K562 (cell line): ENCODE measurements around the gene NPM1. TPM values are rescaled to one million over a fixed set of nuclear protein-coding genes. Genes with fewer than 3 reads are reported as not detected.

ENCODE experiments used
- ASH1L ChIP-seq: fragments of 450-650 bp; IDR thresholded peaks from 2 replicates; pipeline ENCODE4 v1.6.1; 2018; ENCODE audit warnings: borderline replicate concordance, mild to moderate bottlenecking, low read depth; ENCODE audit not compliant: partially characterized antibody
- CEBPG ChIP-seq, 3 experiments: fragments of 200-800 bp in 1 of 3; sonication (Bioruptor generic) in 1 of 3; sonication (generic) in 1 of 3; formaldehyde crosslinking in 1 of 3; IDR thresholded peaks in 2 of 3; conservative IDR thresholded peaks in 1 of 3; 2 replicates each; pipeline versions ENCODE4 v1.6.1 to v1.8.0; 2016 to 2022; ENCODE audit warnings: missing compliant biosample characterization in 2 of 3, missing genetic modification characterization in 2 of 3, mild to moderate bottlenecking in 1 of 3, missing genetic modification reagents in 1 of 3
- GTF2A2 ChIP-seq: IDR thresholded peaks from 2 replicates; pipeline ENCODE4 v1.6.1; 2016; ENCODE audit warnings: mild to moderate bottlenecking, missing genetic modification characterization, missing compliant biosample characterization
- HDAC8 ChIP-seq: fragments of 450-650 bp; IDR thresholded peaks from 2 replicates; pipeline ENCODE4 v1.6.1; 2016; ENCODE audit warnings: mild to moderate bottlenecking, missing genetic modification characterization, moderate library complexity, missing compliant biosample characterization
- HSF4 ChIP-seq: fragments of 250-450 bp; sonication (Bioruptor Pico); IDR thresholded peaks from 2 replicates; pipeline ENCODE4 v2.1.2; 2022; ENCODE audit warnings: mild to moderate bottlenecking, moderate library complexity, borderline replicate concordance
- KDM5B ChIP-seq: fragments of 200-600 bp; sonication (generic); IDR thresholded peaks from 2 replicates; pipeline ENCODE4 v1.6.1; 2012; ENCODE audit warnings: low read depth, mild to moderate bottlenecking, moderate library complexity, low read length, control low read depth, inconsistent platforms; ENCODE audit not compliant: insufficient replicate concordance
- KLF1 ChIP-seq: fragments of 450-650 bp; IDR thresholded peaks from 2 replicates; pipeline ENCODE4 v1.6.1; 2016; ENCODE audit warnings: missing genetic modification characterization, missing compliant biosample characterization
- MBD2 ChIP-seq: sonication (generic); IDR thresholded peaks from 2 replicates; pipeline ENCODE4 v1.6.1; 2016; ENCODE audit warnings: low read depth, borderline replicate concordance
- NBN ChIP-seq: fragments of 450-650 bp; IDR thresholded peaks from 2 replicates; pipeline ENCODE4 v1.6.1; 2016; ENCODE audit warnings: low read depth, mild to moderate bottlenecking
- SETDB1 ChIP-seq: IDR thresholded peaks from one replicate; pipeline ENCODE4 v1.6.1; 2012; ENCODE audit warnings: low read length, control low read depth, inconsistent platforms
- SIN3A ChIP-seq, 2 experiments: fragments of 150-350 bp in 1 of 2; IDR thresholded peaks; 2 replicates each; pipeline ENCODE4 v1.6.1; 2011 to 2016; ENCODE audit warnings: borderline replicate concordance in 2 of 2, low read depth in 2 of 2, low read length in 2 of 2, mild to moderate bottlenecking in 2 of 2, moderate library complexity in 2 of 2; ENCODE audit not compliant: control insufficient read depth in 1 of 2
- TAF7 ChIP-seq: fragments of 450-650 bp; IDR thresholded peaks from 2 replicates; pipeline ENCODE4 v1.6.1; 2016; ENCODE audit warnings: missing genetic modification characterization, missing compliant biosample characterization
- TCFL5 ChIP-seq: fragments of 250-450 bp; sonication (Bioruptor Pico); conservative IDR thresholded peaks from 2 replicates; pipeline ENCODE4 v1.6.1; 2021; ENCODE audit warnings: mild to moderate bottlenecking, moderate library complexity, matching md5 sums
- ZFP30 ChIP-seq: fragments of 250-450 bp; sonication (Bioruptor Pico); IDR thresholded peaks from 2 replicates; pipeline ENCODE4 v1.8.0; 2022; ENCODE audit warnings: moderate library complexity, mild to moderate bottlenecking, inconsistent platforms, borderline replicate concordance
- ZNF12 ChIP-seq: sonication (generic); formaldehyde crosslinking; IDR thresholded peaks from 2 replicates; pipeline ENCODE4 v1.4.0; 2020; ENCODE audit warnings: mild to moderate bottlenecking, missing genetic modification reagents
- ZNF165 ChIP-seq: fragments of 250-450 bp; sonication (Bioruptor Pico); IDR thresholded peaks from 2 replicates; pipeline ENCODE4 v1.4.0; 2020; ENCODE audit warnings: borderline replicate concordance
- ZNF263 ChIP-seq: sonication (generic); formaldehyde crosslinking; IDR thresholded peaks from 2 replicates; pipeline ENCODE4 v1.8.0; 2022; ENCODE audit warnings: mild to moderate bottlenecking, missing genetic modification reagents, borderline replicate concordance
- ZNF507 ChIP-seq: conservative IDR thresholded peaks from 2 replicates; pipeline ENCODE4 v1.6.1; 2017; ENCODE audit warnings: missing genetic modification characterization, missing compliant biosample characterization
- ZNF644 ChIP-seq: fragments of 200-800 bp; sonication (Bioruptor generic); IDR thresholded peaks from 2 replicates; pipeline ENCODE4 v1.6.1; 2016; ENCODE audit warnings: low read depth, missing genetic modification characterization, missing compliant biosample characterization
- polyA plus RNA-seq, 8 experiments: library from polyadenylated mRNA; depleted of rRNA in 4 of 8; stranded (reverse) in 5 of 8; unstranded in 3 of 8; fragments of >200 nt; fragmentation: Nextera tagmentation in 2 of 8; fragmentation: Illumina TruSeq in 1 of 8; extraction: Ambion mirVana in 2 of 8; extraction: Trizol in 1 of 8; gene quantifications; 2 replicates each; pipeline versions ENCODE4 v1.2.1 to v1.2.3, GENCODE V29; 2011 to 2014; ENCODE audit warnings: inconsistent platforms in 1 of 8, missing spikeins in 1 of 8
- total RNA-seq, 7 experiments: library from RNA; depleted of rRNA in 6 of 7; stranded (reverse); fragments of >200 nt in 6 of 7; fragmentation: Illumina TruSeq in 2 of 7; extraction: Trizol in 2 of 7; gene quantifications; 2 replicates each; pipeline versions ENCODE4 v1.2.1 to v1.2.3, GENCODE V29; 2011 to 2021; ENCODE audit warnings: low replicate concordance in 1 of 7
- TF ChIP-seq, protein P1 (sequence below): fragments of 450-650 bp; formaldehyde crosslinking; IDR thresholded peaks from 2 replicates; pipeline ENCODE4 v1.4.0; 2020; ENCODE audit warnings: mild to moderate bottlenecking, moderate library complexity
- TF ChIP-seq, protein P2 (sequence below): IDR thresholded peaks from 2 replicates; pipeline ENCODE4 v1.6.1; 2011; ENCODE audit not compliant: insufficient read length; ENCODE audit errors: extremely low read depth
- TF ChIP-seq, protein P3 (sequence below): fragments of 450-650 bp; IDR thresholded peaks from 2 replicates; pipeline ENCODE4 v1.6.1; 2014; ENCODE audit warnings: low read depth, mild to moderate bottlenecking, moderate library complexity, borderline replicate concordance
- TF ChIP-seq, protein P4 (sequence below): IDR thresholded peaks from 3 replicates; pipeline ENCODE4 v1.6.1; 2011; ENCODE audit warnings: borderline replicate concordance, mild to moderate bottlenecking; ENCODE audit not compliant: insufficient read length, insufficient read depth

NPM1 gene
- total and polyA plus RNA-seq, 9 of the 15 experiments (the other 6 are each of a cell fraction or from before 2014, with no cell fraction given): 2,438 to 6,909 (median 5,639) TPM

DNA sequence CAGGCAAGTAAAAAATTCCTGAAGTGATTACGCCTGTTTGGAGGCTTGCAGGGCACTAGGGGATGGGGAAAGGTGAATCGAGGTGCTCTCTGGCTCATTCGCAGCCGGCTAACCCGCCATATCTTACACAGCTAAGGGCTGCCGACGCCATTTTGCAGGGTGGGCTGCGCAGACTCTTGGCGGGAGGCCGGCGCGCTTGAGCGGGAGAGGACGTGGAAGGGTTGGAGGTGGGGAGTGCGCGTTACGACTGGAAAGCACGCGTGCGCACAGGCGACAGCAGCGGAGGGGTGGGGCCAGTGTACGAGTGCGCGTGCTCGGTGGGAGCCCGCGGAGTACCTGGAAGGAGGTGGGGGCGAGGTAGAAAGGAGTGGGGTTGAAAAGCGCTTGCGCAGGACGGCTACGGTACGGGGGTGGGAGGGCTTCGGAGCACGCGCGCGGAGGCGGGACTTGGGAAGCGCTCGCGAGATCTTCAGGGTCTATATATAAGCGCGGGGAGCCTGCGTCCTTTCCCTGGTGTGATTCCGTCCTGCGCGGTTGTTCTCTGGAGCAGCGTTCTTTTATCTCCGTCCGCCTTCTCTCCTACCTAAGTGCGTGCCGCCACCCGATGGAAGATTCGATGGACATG, at the start of gene NPM1 (continued):
- no peak for TF ChIP-seq ZNF644
- TF ChIP-seq ZNF165: no peak
- peak; percentile 34 to 71; a peak in 3 of 4 replicates for TF ChIP-seq SIN3A (IDR thresholded peaks at IDR 0.05; ENCODE audit: borderline replicate concordance in 2 of 2, control insufficient read depth in 1 of 2, low read depth in 2 of 2, low read length in 2 of 2)
- TF ChIP-seq, protein P1, sequence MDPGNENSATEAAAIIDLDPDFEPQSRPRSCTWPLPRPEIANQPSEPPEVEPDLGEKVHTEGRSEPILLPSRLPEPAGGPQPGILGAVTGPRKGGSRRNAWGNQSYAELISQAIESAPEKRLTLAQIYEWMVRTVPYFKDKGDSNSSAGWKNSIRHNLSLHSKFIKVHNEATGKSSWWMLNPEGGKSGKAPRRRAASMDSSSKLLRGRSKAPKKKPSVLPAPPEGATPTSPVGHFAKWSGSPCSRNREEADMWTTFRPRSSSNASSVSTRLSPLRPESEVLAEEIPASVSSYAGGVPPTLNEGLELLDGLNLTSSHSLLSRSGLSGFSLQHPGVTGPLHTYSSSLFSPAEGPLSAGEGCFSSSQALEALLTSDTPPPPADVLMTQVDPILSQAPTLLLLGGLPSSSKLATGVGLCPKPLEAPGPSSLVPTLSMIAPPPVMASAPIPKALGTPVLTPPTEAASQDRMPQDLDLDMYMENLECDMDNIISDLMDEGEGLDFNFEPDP: no peak
- TF ChIP-seq GTF2A2 (tag): peak; percentile 88; the same call in 1 of the 2 replicates
- TF ChIP-seq SETDB1: peak; percentile 90
- TF ChIP-seq ZNF12 (CRISPR knock-in tag): no peak
- TF ChIP-seq TAF7 (tag): peak; percentile 97
- no peak; the same call in 1 of the 2 replicates for TF ChIP-seq CEBPG (CRISPR knock-in tag; IDR thresholded peaks at IDR 0.05)
- no peak for TF ChIP-seq CEBPG (tag; conservative IDR thresholded peaks at IDR 0.05 in 1 of 2, IDR thresholded peaks at IDR 0.05 in 1 of 2)
- TF ChIP-seq HSF4 (CRISPR knock-in tag): no peak
- TF ChIP-seq, protein P2, sequence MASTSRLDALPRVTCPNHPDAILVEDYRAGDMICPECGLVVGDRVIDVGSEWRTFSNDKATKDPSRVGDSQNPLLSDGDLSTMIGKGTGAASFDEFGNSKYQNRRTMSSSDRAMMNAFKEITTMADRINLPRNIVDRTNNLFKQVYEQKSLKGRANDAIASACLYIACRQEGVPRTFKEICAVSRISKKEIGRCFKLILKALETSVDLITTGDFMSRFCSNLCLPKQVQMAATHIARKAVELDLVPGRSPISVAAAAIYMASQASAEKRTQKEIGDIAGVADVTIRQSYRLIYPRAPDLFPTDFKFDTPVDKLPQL: peak; percentile 97
- TF ChIP-seq KLF1 (tag): no peak
- no peak for TF ChIP-seq ZNF507 (tag)
- peak; percentile 95 for TF ChIP-seq KDM5B
- TF ChIP-seq HDAC8 (tag): no peak
- TF ChIP-seq MBD2: peak; percentile 34; the same call in 1 of the 2 replicates
- peak; percentile 3; the same call in 1 of the 2 replicates for TF ChIP-seq ZNF263 (CRISPR knock-in tag)
- TF ChIP-seq ZFP30 (CRISPR knock-in tag): no peak
- TF ChIP-seq, protein P3, sequence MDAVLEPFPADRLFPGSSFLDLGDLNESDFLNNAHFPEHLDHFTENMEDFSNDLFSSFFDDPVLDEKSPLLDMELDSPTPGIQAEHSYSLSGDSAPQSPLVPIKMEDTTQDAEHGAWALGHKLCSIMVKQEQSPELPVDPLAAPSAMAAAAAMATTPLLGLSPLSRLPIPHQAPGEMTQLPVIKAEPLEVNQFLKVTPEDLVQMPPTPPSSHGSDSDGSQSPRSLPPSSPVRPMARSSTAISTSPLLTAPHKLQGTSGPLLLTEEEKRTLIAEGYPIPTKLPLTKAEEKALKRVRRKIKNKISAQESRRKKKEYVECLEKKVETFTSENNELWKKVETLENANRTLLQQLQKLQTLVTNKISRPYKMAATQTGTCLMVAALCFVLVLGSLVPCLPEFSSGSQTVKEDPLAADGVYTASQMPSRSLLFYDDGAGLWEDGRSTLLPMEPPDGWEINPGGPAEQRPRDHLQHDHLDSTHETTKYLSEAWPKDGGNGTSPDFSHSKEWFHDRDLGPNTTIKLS: peak; percentile 92
- TF ChIP-seq TCFL5 (CRISPR knock-in tag): no peak
- TF ChIP-seq, protein P4, sequence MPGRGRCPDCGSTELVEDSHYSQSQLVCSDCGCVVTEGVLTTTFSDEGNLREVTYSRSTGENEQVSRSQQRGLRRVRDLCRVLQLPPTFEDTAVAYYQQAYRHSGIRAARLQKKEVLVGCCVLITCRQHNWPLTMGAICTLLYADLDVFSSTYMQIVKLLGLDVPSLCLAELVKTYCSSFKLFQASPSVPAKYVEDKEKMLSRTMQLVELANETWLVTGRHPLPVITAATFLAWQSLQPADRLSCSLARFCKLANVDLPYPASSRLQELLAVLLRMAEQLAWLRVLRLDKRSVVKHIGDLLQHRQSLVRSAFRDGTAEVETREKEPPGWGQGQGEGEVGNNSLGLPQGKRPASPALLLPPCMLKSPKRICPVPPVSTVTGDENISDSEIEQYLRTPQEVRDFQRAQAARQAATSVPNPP: no peak
- TF ChIP-seq ASH1L: no peak
- peak; percentile 58; the same call in 1 of the 2 replicates for TF ChIP-seq NBN
